Trophoblast cell (in vitro differentiated cells and primary cell): Measurements from ENCODE around the gene GSG1L.

ENCODE experiments used
- DNase-seq, 2 donors: peaks; one replicate each; pipeline ENCODE4 v3.0.0-alpha.2; 2016
- H2AFZ ChIP-seq: 2 replicates; pipeline ENCODE4 v1.6.1; 2013; ENCODE audit warnings: low read length, moderate library complexity, mild to moderate bottlenecking; ENCODE audit not compliant: insufficient read depth, poor library complexity
- H2AK5ac ChIP-seq: 2 replicates; pipeline ENCODE4 v1.6.1; 2013; ENCODE audit warnings: mild to moderate bottlenecking, low read length
- H2BK120ac ChIP-seq: 2 replicates; pipeline ENCODE4 v1.6.1; 2013; ENCODE audit warnings: low read length, mild to moderate bottlenecking, moderate library complexity; ENCODE audit not compliant: insufficient read depth, poor library complexity
- H2BK12ac ChIP-seq: 2 replicates; pipeline ENCODE4 v1.6.1; 2013; ENCODE audit warnings: mild to moderate bottlenecking, low read length, moderate library complexity
- H2BK5ac ChIP-seq: 2 replicates; pipeline ENCODE4 v1.6.1; 2013; ENCODE audit warnings: low read length, low read depth, moderate library complexity, mild to moderate bottlenecking; ENCODE audit not compliant: poor library complexity
- H3K14ac ChIP-seq: 2 replicates; pipeline ENCODE4 v1.6.1; 2013; ENCODE audit warnings: mild to moderate bottlenecking, low read length
- H3K18ac ChIP-seq: 2 replicates; pipeline ENCODE4 v1.6.1; 2013; ENCODE audit warnings: mild to moderate bottlenecking, low read length
- H3K23ac ChIP-seq: 2 replicates; pipeline ENCODE4 v1.6.1; 2013; ENCODE audit warnings: low read length
- H3K27ac ChIP-seq: 2 replicates; pipeline ENCODE4 v1.5.1; 2013; ENCODE audit warnings: low read depth, mild to moderate bottlenecking, inconsistent platforms, low read length, moderate library complexity
- H3K27me3 ChIP-seq: 2 replicates; pipeline ENCODE4 v1.6.1; 2013; ENCODE audit warnings: inconsistent platforms, mild to moderate bottlenecking, low read length, moderate library complexity; ENCODE audit not compliant: insufficient read depth
- H3K36me3 ChIP-seq, 2 experiments: 1 replicate in 1 of 2; 2 replicates in 1 of 2; pipeline ENCODE4 v1.6.1; 2013; ENCODE audit warnings: low read length in 2 of 2, mild to moderate bottlenecking in 2 of 2, moderate library complexity in 1 of 2; ENCODE audit not compliant: insufficient read depth in 2 of 2, control insufficient read depth in 1 of 2
- H3K4ac ChIP-seq: 2 replicates; pipeline ENCODE4 v1.6.1; 2013; ENCODE audit warnings: low read depth, mild to moderate bottlenecking, low read length, moderate library complexity
- H3K4me1 ChIP-seq, 2 experiments: 1 replicate in 1 of 2; 2 replicates in 1 of 2; pipeline ENCODE4 v1.6.1; 2013; ENCODE audit warnings: low read length in 2 of 2, mild to moderate bottlenecking in 2 of 2, moderate library complexity in 1 of 2; ENCODE audit not compliant: insufficient read depth in 2 of 2, control insufficient read depth in 1 of 2
- H3K4me2 ChIP-seq: 2 replicates; pipeline ENCODE4 v1.6.1; 2013; ENCODE audit warnings: inconsistent platforms, mild to moderate bottlenecking, low read length, moderate library complexity
- H3K4me3 ChIP-seq: 2 replicates; pipeline ENCODE4 v1.5.1; 2013; ENCODE audit warnings: mild to moderate bottlenecking, low read depth, low read length, inconsistent platforms
- H3K79me1 ChIP-seq: one replicate; pipeline ENCODE4 v1.6.1; 2013; ENCODE audit warnings: low read length
- H3K79me2 ChIP-seq: 2 replicates; pipeline ENCODE4 v1.6.1; 2013; ENCODE audit warnings: low read length, mild to moderate bottlenecking; ENCODE audit not compliant: control insufficient read depth, insufficient read depth, poor library complexity
- H3K9ac ChIP-seq: 2 replicates; pipeline ENCODE4 v1.6.1; 2013; ENCODE audit warnings: mild to moderate bottlenecking, low read length
- H3K9me3 ChIP-seq: 2 replicates; pipeline ENCODE4 v1.6.1; 2013; ENCODE audit warnings: low read depth, mild to moderate bottlenecking, control low read depth, inconsistent platforms, low read length; ENCODE audit not compliant: insufficient read depth
- H4K12ac ChIP-seq: 2 replicates; pipeline ENCODE4 v1.6.1; 2013; ENCODE audit warnings: low read depth, mild to moderate bottlenecking, low read length, moderate library complexity
- H4K8ac ChIP-seq: 2 replicates; pipeline ENCODE4 v1.6.1; 2013; ENCODE audit warnings: low read depth, mild to moderate bottlenecking, low read length, moderate library complexity
- H4K91ac ChIP-seq: one replicate; pipeline ENCODE4 v1.6.1; 2013; ENCODE audit warnings: low read depth, mild to moderate bottlenecking, low read length, moderate library complexity
- WGBS: extraction: QIAGEN DNeasy Blood & Tissue Kit; methylation state at CpG from one replicate; pipeline ENCODE4 v1.1.7; 2013; ENCODE audit warnings: missing lambda C conversion rate; ENCODE audit not compliant: insufficient read length, insufficient coverage; ENCODE audit errors: extremely low coverage; 5-methylcytosine and 5-hydroxymethylcytosine counted together

The GSG1L gene

DNA sequence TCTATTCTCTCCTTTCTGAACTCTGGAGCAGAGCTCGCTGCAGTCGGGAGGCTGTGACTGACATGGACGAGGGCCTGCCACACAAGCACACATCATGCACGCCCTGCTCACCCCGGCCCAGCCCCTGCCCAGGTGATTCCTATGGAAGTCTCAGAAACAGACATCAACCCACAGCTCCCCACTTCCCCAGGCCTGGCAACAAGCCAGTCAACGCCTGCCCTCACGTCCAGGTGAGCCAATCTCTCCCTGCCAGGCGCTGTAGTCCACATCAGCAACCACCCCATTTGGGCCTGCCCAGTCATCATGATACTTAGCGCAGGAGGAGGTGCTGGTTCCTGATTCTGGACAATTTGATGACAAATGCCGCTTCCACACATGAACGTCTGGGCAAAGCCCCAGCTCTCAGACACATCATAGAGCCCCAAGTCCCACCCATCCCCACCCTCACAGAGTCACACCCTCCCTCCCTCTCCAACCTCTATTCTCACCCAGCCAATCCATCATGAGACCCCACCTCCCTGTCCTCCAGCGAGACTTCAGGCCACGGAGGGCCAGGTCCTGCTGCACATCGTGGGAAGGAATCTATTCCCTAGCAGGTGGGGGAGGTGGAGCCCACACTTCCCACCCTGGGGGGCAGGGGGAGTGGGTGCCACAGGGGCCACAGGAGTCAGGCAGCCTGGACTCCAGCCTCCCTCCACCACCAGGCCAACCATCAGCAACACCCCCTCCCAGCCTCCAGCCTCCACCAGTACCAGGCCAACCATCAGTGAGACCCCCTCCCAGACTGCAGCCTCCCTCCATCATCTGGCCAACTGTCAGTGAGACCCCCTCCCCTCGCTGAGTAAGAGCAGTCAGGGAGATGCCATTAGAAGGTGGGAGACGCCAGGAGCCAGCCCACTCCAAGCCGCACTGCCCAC lies 33.7 kb upstream of the GSG1L start:
- Histone ChIP-seq H3K23ac (no peak overlapping the region), H3K4ac (no peak overlapping the region), H3K36me3 (peaks cover 34 to 42% of the 10 kb centered on the region in 2 experiments), H3K79me1 (no peaks in the 10 kb centered on the region), H4K91ac (no peak overlapping the region), H3K4me3 (no peak overlapping the region), H3K4me1 (peaks cover 3 to 12% of the 10 kb centered on the region in 2 experiments), H4K8ac (no peak overlapping the region), H2AK5ac (no peak overlapping the region), H3K27me3 (no peaks in the 10 kb centered on the region), H4K12ac (no peak overlapping the region), H2BK5ac (no peak overlapping the region), H2AFZ (no peak overlapping the region), H3K14ac (no peak overlapping the region), H3K4me2 (no peak overlapping the region), H2BK120ac (no peak overlapping the region), H3K79me2 (no peaks in the 10 kb centered on the region), H3K9ac (no peak overlapping the region), H3K9me3 (no peaks in the 10 kb centered on the region), H3K18ac (no peak overlapping the region), H3K27ac (no peak overlapping the region), H2BK12ac (no peak overlapping the region)
- DNase-seq = no peak
- no CpG with 5 or more reads among the region's 17 CpGs for WGBS

DNA sequence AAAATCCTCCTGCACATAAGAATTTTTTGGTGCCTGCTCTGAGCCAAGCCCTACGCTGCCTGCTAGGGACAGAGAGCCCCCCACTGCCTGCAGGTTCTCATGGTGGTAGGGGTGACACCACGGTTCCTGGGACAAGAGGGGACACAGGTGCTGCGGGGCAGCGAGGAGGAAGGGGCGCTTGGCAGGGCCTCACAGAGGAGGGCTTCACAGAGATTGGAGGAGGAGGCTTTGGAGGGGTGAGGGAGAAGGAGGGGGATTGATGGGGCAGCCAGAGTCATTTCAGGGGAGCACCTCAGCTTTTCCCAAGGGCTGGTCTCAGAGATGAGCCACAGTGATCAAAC lies 29.8 kb upstream of the GSG1L start:
- H3K4me1 ChIP-seq = peaks cover 17 to 28% of the 10 kb centered on the region in 2 experiments
- H3K23ac ChIP-seq = no peak overlapping the region
- no peak overlapping the region for H3K4me2 ChIP-seq
- no peak overlapping the region for H3K4ac ChIP-seq
- peaks cover 3% of the 10 kb centered on the region for H3K79me2 ChIP-seq
- H3K36me3 ChIP-seq = peaks cover 9% of the 10 kb centered on the region in 2 experiments
- H3K27ac ChIP-seq = peak overlapping the region; percentile 1
- no peak overlapping the region for H3K9ac ChIP-seq
- no peak overlapping the region for H2AK5ac ChIP-seq
- WGBS = no CpG with 5 or more reads among the region's 5 CpGs
- H4K8ac ChIP-seq = no peak overlapping the region
- H3K9me3 ChIP-seq = peaks cover 5% of the 10 kb centered on the region
- no peaks in the 10 kb centered on the region for H3K27me3 ChIP-seq
- no peak overlapping the region for H2BK12ac ChIP-seq
- H4K12ac ChIP-seq = no peak overlapping the region
- H2BK120ac ChIP-seq = no peak overlapping the region
- H3K79me1 ChIP-seq = peaks cover 6% of the 10 kb centered on the region
- H3K4me3 ChIP-seq = no peak overlapping the region
- H3K18ac ChIP-seq = no peak overlapping the region
- H3K14ac ChIP-seq = no peak overlapping the region
- DNase-seq = no peak
- peak overlapping the region; percentile 16 for H4K91ac ChIP-seq
- H2AFZ ChIP-seq = no peak overlapping the region
- H2BK5ac ChIP-seq = no peak overlapping the region

DNA sequence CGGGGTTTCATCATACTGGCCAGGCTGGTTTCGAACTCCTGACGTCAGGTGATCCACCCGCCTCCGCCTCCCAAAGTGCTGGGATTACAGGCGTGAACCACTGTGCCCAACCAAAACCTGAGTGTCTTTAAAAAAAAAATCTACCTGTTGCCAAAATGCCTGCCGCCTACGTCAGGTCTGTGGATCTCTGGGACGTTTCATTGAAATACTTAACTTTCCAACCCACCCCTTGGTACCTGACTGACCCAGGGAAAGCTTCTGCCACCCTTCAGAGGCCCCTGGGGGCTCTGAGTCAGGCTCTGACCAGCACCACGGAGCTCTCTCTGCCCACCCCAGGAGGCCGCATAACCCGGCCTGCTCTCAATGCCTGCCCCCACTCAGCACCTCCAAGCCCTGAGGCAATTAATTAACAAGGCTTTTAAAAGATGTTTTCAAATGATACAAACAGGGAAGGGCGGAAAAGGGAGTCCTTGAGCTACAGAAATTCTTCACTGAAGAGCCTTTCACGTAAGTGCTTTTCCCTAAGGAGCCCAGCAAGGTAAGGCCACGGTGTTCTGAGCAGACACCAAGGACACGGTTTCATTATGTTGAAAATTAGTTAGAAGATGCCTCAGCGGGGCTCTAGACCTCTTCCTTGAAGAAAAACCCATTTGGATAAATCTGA lies 29.3 kb upstream of the GSG1L start:
- Histone ChIP-seq H2BK5ac (no peak overlapping the region), H3K4me2 (peak overlapping the region; percentile 34), H2AK5ac (no peak overlapping the region), H3K14ac (no peak overlapping the region), H3K4me3 (no peak overlapping the region), H4K91ac (no peak overlapping the region), H3K9me3 (peaks cover 5% of the 10 kb centered on the region), H3K23ac (no peak overlapping the region), H2BK120ac (no peak overlapping the region), H3K36me3 (peaks cover 4% of the 10 kb centered on the region in 2 experiments), H3K4ac (no peak overlapping the region), H3K9ac (no peak overlapping the region), H3K27me3 (no peaks in the 10 kb centered on the region), H3K27ac (peak overlapping the region; percentile 1), H2AFZ (no peak overlapping the region), H3K18ac (no peak overlapping the region), H4K8ac (no peak overlapping the region), H3K79me2 (peaks cover 3% of the 10 kb centered on the region), H3K79me1 (peaks cover 6% of the 10 kb centered on the region), H2BK12ac (no peak overlapping the region), H3K4me1 (peaks cover 17 to 28% of the 10 kb centered on the region in 2 experiments), H4K12ac (no peak overlapping the region)
- DNase-seq = peak; percentile 74 to 77
- WGBS = no CpG with 5 or more reads among the region's 17 CpGs

DNA sequence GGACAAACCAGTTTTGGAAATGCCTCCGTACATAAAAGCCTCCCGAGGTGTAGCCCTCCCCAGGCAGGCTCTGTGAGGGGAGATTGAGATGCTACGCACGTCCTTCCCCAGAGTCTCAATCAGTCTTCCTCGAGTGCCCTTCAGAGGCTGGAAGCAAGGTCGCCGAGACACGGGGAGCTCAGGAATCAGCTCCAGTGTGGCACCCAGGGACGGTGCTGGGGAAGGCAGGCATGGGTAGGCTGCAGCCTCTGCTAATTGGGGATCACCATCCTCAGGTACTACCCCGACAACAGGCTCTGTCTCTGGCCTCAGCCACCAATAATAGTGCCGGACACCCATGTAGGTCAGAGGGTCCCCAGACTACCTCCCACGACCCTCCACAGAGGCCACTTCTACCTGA lies 28.1 kb upstream of the GSG1L start:
- Histone ChIP-seq H2BK120ac (peak overlapping the region; percentile 35), H3K4me2 (no peak overlapping the region), H3K23ac (no peak overlapping the region), H3K79me2 (peaks cover 3% of the 10 kb centered on the region), H4K12ac (no peak overlapping the region), H2AFZ (no peak overlapping the region), H3K4ac (peak overlapping the region; percentile 42), H4K8ac (peak overlapping the region; percentile 3), H4K91ac (peak overlapping the region; percentile 74), H3K14ac (peak overlapping the region; percentile 6), H3K9ac (no peak overlapping the region), H3K79me1 (peaks cover 6% of the 10 kb centered on the region), H3K27me3 (no peaks in the 10 kb centered on the region), H3K18ac (no peak overlapping the region), H2BK12ac (peak overlapping the region; percentile 87), H3K4me3 (no peak overlapping the region), H3K36me3 (no peaks in the 10 kb centered on the region), H3K4me1 (peaks cover 17 to 28% of the 10 kb centered on the region in 2 experiments), H3K9me3 (peaks cover 5% of the 10 kb centered on the region), H3K27ac (peak overlapping the region; percentile 49), H2BK5ac (no peak overlapping the region), H2AK5ac (peak overlapping the region; percentile 11)
- no peak for DNase-seq
- no CpG with 5 or more reads among the region's 12 CpGs for WGBS
